Stimulated activated CD8-positive, alpha-beta memory T cell treated with anti-CD3 and anti-CD28 coated beads, Interleukin-15, amount 100 ng/mL, for 48 hours (primary cell): Measurements from ENCODE around the gene CMTR1.
"Not testable (repeated sequence)": the region's sequence is repeated elsewhere in the genome, so short reads cannot be mapped to it uniquely, and the experiment has no call there.

Source experiments
- DNase-seq, 2 donors: peaks; one replicate each; pipeline ENCODE4 v3.0.0-alpha.2; 2020; ENCODE audit warnings: low read depth in 2 of 2

CMTR1 gene

DNA sequence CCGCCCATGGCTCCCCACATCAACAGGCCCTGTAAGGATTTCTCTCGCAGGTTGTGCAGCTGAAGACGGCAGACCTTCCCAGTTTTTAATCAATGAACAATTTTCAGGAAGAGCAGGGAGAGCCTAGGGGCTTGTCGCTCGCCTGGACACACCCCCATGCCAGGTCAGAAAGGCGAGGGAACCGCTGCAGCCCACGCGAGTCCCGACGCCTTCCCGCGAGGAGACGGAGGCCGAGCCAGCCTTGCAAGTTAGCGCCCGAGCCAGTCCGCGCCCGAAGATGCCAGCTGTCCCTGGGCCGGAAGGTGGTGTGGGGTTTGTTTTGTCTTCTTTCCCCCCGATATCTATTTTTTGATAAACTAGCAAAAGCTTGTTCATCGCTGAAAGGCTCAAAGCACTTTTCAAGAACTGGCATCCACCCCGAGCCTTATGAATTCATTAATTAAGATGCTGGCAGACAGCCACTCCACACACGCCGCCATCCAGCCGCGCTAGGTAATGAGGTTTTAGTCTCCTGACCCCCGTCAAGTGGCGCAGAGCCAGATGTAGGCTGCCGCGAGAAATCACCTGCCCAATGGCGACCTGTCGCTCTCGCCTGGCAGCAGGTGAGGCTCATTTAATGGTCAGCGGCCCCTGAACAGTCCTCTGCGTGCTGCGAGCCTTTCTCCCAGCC is 60.1 kb downstream of the CMTR1 start:
- no peak for DNase-seq

DNA sequence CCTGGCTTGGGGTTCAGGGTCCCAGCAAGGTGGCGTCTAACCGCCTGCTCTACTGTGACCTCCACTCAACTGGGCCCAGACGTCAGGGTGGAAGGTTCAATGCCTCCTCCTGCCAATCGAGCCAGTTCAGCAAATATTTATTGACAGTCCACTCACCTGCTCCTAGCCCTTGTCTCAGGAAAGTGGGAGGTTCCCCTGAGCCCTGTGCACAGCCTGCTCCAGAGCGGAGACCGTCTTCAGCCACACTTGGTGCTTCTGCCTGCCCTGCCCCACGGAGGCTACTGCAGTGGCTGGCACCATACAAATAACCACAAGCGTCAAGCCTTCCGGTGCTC is 60.6 kb downstream of the CMTR1 start:
- DNase-seq: no peak

DNA sequence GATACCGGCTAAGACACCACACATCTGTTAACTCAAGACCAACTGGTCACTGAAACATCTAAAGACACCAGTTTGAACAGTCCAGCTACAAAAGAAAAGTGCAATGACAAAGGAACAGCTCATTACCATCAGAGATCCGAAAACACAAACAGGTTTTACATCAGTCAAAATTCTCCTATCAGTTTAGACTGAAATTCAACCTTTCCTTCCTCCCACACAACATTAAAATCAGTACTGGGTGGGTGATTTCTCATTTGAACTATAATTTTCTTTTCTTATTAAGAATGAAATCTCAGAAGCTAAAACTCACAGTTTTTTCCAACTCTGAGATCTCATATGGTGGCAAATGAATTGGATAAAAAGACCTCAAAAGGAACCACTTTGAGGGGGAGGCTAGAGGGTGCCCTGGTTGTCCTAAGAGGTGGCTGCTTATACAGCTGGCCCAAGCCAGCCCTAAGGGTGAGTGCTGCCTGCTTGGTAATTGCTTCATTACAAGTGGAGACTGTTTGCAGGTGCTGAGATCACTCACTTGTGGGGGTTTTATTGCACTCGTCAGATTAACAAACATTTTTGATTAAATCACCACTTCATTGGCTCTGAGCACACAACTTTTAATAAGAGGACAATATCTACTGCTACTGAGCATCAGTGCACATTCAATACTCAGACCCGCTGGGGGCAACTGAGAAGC is 62.4 kb downstream of the CMTR1 start:
- DNase-seq: peak in 1 of 2 donors; percentile 25

- no peak for DNase-seq
These were observed 64.2 kb downstream of the CMTR1 start for GRCh38 chr6:37496951-37497885.

DNA sequence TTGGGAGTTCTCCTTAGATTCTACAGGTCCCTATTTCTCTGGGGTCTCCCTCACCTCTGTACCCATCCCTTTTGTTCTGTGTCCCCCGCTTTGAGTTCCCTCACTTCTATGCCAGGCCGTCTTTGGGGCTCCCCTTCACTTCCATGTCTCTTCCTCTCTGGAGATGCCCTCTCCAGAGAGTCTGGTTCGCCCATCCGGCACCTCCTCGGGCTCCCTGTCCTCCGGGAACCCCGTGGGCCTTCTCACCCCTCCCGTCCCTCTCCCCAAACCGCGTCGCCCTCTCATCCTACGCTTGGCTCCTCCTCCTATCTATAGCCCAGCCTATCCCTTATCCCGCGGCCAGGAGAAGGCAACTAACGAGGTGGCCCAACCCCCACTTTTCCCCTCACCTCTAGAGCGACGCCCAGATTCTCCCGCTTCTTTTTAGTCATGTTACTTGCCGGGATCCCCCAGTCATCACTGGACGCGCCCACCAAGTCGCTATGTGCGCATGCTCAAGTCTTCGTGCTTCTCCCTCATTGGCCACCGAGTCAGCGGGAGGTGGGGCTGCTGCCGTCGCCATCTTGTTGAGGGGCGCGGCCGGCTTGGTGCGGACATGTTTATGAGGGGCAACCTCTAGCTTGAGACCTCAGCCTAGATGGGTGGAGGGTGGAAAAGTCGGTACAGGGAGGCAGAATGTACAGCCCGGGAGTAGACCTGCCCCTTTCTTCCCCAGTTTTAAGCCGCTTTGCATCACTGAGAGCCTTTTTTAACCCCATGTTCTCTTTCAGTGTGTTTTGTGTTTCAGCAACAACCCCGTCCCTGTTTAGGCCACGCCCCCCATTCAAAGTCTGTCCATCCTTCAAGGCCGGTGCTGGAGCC is 66.6 kb downstream of the CMTR1 start, which contains the start of gene CCDC167:
Gene CCDC167, minus strand, starts transcription at position 461 of the 861 bp plus-strand sequence. Its CDS starts 30 bp downstream, at position 431.
- peak; percentile 95 to 98 for DNase-seq

GRCh38 chr6:37500294-37500608 is 67.2 kb downstream of the CMTR1 start:
- DNase-seq: no peak

GRCh38 chr6:37500904-37501303 is 67.9 kb downstream of the CMTR1 start:
- DNase-seq: not testable (repeated sequence)

DNA sequence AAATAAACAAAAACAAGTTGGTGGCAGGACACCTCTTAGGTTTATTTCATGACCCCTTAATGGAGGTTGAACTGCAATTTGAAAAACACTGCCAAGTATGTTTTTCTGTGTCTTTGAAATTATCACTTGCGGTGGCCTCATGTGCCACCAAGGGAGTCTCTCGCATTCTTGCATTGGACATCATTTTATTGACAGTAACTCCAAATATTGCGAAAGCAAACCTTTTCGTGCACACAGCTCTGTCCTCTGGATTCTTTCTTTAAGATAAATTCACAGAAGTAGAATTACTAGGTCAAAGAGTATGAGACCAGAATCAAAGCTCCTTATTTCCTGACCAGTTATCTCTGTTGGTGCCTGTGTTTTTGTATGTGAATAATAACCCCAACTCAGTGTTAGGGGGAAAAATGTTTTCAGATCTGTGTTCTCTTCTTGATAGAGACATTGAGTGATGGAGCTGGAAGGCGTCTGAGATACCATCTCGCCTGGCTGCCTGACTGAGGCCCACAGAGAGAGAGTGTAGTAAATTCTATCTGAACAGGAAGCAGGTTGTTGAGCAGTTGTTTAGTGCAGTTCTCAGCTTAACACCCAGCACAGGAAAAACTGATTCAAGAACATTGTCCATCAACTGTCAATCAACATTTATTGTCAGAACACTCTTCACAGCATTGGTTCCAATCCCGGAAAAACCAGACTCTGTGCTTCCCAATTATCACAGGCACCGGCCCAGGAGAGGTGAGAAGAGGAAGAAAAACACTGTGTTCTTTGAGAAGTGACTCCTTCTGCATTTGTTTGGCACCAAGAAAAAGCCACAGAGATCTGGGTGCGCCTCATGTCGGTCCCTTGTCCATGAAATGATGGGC is 68.8 kb downstream of the CMTR1 start:
- DNase-seq: no peak

DNA sequence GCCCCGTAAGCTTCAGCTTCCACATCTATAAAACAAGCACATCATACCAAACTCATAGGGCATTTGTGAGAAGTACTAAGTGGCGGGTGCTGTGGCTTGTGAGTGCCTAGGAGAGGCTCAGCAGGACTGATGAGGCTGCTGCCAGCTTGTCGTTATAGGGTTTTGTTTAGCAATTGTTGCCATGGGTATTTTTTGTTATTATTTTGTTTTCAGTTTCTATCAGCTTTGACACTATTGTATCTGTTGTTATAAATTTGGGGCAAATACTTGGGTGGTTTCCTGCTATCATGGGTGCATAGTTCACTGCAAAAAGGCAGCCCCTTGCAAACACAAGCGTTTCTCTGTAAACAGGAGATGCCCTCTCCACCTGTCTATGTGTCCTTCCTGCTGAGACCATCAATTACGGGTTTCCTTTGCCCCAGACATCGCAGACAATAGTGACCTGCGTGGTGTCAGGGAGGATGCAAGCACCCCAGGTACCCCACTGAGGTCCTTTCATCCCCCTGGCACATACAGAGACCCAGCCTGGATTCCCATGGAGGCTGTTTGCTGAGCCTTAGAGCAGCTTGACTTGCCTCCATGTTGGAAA is 69.8 kb downstream of the CMTR1 start:
- no peak for DNase-seq

GRCh38 chr6:37503309-37503965 is 70.4 kb downstream of the CMTR1 start:
- no peak for DNase-seq

DNA sequence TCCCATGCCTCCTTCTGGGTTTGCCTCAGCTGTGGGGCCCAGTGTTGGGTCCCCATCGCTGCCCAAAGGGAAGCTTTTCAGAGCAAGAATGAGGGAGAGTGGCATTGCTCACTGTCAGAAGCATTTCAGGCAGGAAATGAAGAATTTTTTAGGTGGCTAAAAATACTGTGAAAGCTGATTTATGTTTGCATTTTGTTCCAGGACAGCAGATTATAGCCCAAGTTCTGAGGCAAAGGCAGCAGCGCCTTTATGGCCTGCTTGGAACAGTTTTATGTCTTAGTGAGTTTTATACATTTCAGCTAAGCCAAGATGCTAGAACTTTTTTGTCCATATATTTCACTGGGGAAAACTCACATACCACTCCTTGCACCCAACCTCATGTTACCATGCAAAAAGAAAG is 71.0 kb downstream of the CMTR1 start:
- no peak for DNase-seq

DNA sequence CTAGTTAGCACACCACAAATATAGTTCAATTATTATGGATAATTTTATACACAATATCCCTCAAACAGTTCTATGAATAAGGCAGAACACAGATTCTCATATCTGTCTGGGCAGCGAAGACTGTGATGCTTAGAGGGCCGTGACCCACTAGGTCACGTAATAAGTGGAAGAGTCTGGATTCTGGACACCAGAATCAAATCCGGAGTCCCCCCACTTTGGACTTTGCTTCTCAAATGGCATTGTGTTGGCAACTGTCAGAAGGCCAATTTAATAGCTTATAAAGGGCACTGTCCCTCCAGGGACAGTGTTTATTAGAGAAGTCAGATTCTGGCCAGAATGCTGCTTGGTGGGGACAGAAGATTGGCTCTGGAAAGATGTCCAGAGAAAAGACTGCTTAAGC is 73.5 kb downstream of the CMTR1 start:
- DNase-seq: no peak

DNA sequence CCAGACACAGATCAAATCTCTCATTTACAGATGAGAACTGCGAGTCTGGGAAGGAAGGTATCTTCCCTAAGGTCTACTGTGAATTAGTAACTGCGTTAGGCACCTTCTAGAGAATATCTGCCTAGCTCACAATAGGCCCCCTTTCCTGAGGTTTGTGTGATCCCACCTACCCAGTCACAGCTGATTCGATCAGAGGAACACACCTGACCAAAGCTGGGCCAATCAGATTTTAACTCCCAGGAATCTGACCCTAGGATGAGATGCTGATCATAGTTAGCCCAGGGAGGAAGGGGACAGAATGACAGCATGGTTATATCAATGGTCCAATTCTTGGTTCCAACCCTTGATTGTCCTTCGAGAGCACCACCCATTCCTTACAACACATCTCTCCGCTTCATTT is 74.1 kb downstream of the CMTR1 start:
- DNase-seq: no peak

DNA sequence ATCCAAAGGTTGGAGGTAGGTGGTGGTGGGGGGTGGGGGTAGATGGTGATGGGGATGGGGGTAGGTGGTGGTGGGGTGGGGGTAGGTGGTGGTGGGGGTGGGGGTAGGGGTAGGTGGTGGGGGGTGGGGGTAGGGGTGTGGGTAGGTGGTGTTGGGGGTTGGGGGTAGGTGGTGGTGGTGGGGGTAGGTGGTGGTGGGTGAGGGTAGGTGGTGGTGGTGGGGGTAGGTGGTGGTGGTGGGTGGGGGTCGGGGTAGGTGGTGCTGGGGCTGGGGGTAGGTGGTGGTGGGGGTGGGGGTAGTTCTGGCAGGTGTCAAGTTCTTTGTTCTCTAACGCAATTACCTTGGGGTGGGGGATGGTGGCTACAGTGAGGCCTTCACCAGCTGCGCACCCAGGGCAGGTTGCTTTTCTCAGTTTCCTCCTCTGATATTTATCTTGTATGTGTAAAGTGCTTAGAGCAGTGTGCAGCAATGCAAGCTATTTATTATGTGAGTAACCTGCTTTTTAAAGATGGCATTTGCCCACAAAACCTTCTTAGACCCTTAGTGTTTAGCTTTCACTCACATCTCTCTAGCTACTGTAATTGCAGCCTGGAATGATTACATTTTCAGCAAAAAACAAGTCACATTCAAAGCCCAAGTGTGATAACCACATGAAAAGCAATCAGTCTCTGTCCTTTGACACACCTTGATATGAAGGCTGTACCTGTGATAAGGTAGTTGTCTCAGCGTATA is 74.8 kb downstream of the CMTR1 start:
- DNase-seq: no peak

DNA sequence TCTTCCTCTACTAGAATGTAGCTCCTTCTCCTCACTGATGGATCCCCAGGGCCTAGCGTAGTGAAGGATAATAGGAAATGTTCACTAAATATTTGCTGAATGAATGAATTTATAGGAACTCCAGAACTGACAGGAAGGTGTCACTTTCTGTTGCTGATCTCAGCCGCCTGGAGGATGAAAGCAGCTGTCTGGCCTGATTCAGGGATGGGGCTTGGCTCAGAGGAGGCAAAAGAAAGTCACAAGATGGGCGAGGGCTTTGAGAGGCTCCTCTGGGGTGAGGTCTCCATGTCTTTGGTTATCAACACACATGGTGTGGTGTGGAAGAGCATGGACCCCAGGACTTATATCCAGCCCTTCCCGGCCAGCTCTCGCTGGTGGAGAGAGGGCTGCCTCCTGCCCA is 78.2 kb downstream of the CMTR1 start:
- DNase-seq: no peak

- no peak for DNase-seq
These were observed 78.9 kb downstream of the CMTR1 start for GRCh38 chr6:37511910-37512399.

DNA sequence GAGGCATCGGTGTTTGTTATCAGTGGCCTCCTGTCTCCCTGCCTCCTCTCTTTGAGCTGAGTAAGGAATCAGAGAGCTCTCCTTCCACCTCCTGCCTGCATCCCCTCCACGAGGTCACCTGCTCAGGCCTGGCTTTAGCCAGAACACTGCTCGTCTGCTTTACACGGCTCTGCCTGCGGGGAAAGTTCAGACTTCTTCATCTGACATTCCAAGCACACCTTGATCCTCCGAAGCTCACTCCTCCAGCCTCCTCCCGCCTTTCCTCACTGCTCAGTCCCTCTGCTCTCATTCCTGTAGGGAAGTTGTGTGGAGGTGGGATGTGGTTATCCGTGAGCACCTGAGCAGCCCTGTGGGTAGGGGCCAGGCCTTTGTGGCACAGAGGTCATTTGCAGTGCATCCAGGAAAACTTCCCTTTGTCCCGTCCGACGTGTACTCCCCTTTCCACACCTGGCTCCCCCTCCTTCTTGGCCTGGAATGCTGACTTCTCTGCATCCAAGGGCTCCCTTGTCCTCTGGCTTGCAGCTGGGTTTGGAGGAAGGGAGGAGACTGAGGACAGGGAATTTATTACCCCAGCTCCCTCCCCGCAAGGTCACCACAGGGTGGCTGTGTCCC is 79.5 kb downstream of the CMTR1 start:
- no peak for DNase-seq

GRCh38 chr6:37513155-37513554 is 80.1 kb downstream of the CMTR1 start:
- no peak for DNase-seq

GRCh38 chr6:37513576-37513975 is 80.6 kb downstream of the CMTR1 start:
- no peak for DNase-seq
